Subcutaneous preadipocyte (primary cell): ENCODE data around the gene ACAA1. TPM values are rescaled to one million over a fixed set of nuclear protein-coding genes. Genes with fewer than 3 reads are reported as not detected.

Source experiments
- small RNA-seq: library from RNA; depleted of rRNA; stranded (forward); fragments of <200 nt; gene quantifications from one replicate; pipeline ENCODE3, GENCODE V24; 2012
- total RNA-seq: library from RNA; depleted of rRNA; stranded (reverse); fragments of >200 nt; gene quantifications from 2 replicates; pipeline ENCODE4 v1.2.3, GENCODE V29; 2012

ACAA1 gene
- 13.7 and 15.8 TPM in 2 replicates for total RNA-seq

DNA sequence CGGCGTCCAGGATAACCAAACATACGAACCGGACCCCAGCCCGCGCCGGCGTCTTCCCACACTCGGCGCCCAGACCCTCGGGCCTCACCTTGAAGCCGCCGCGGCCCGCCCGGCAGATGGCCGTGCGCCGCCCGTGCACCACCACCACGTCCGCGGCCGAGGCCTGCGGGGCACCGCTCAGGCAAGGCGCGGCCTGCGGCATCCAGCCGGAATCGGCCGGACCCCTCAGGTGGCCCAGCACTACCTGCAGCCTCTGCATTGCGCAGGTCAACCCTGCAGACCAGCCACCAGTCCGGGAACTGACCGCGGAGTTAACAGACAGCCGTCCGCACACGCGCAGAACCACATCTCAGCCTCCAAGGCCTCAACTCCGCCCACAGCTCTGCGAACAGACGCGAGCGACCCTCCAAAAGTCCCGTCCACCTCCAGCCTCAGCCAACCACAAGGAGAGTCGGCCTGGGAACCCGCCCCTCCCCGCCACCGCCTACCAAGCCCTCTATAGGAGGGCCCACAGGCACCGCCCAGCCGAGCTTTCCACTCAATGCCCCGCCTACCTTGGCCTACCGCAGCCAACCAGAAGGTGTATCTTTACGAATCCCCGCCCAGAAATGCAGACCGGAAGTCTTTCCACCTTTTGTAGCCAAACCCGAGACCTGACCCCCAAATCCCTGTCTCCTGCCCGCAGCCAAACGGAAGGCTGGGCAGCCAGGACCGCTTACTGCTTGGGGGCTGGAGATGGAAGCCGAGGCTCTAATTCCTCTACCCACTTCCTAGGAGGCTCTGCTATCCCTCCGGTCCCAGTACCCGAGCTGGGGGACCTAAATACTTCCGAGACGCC, at the start of gene ACAA1:
Gene ACAA1, minus strand, starts transcription at position 351 of the 838 bp plus-strand sequence. Its CDS starts 92 bp downstream, at position 259.

DNA sequence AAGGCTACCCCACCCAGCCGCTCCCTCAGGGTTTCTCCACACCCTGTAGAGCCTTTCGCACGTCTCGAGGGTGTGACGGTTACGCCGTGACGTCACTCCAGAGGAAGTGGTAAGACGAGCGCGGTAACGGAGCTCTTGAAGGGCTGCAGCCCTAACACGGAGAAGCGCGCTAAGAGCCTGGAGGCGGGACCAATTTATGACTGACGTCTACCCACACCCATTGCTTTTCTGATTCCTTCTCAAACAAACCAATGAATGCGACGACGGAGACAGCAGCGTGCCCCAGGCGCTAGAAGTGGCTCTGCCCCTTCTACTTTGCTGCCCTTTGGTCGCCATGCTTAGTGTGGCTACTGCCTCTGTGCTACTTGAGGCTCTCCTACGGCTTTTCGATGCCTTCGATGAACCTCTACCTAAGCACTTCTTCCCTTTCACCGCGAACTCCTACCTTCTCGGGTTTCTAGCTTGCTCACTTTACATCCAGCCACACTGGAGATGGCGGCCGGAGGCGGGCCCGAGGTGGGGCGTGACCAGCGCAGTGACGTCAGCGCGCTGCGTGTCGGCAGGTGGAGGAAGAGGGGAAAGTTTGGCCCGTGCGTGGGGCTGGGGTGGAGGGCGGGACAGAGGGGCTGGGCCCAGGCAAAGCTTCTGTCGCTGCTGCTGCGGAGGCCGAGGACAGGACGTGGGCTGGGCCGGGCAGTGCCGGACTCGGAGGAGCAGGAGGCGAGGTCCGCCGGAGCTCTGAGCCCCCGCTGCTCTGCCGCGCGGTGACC, 28.2 kb upstream of the ACAA1 start, which contains the start of gene OXSR1:
Gene OXSR1, plus strand, starts transcription at position 586 of the 770 bp plus-strand sequence. CDS start 340 bp downstream, outside the sequence.

GRCh38 chr3:38138349-38139190, 1.6 kb upstream of the ACAA1 start, which contains the start of gene MYD88:
MYD88 (plus strand) TSS chr3:38138661; CDS start chr3:38138701, 40 bp downstream.

Small RNAs within 50 kb of the gene (small RNA-seq; reads per million reads assigned to genes)
- gene RF00019 = not detected

Other genes starting within 250 kb of the ACAA1 start
- gene VILL, start 146.3 kb downstream of the ACAA1 start, total RNA-seq = 5.1 and 5.3 TPM in 2 replicates
- 27.2 and 28.3 TPM in 2 replicates for gene PLCD1, start 107.5 kb downstream of the ACAA1 start, total RNA-seq
- under 0.01 TPM in 2 replicates for gene DLEC1, start 97.9 kb downstream of the ACAA1 start, total RNA-seq
- gene MYD88, start 1.5 kb upstream of the ACAA1 start, total RNA-seq = 5.7 and 6.6 TPM in 2 replicates
- 30.1 and 52.2 TPM in 2 replicates for gene OXSR1, start 28.4 kb upstream of the ACAA1 start, total RNA-seq
- 0.37 and 1.2 TPM in 2 replicates for gene SLC22A13, start 128.7 kb upstream of the ACAA1 start, total RNA-seq
- 0.20 and 1.5 TPM in 2 replicates for gene SLC22A14, start 145.2 kb upstream of the ACAA1 start, total RNA-seq
- gene XYLB, start 209.7 kb upstream of the ACAA1 start, total RNA-seq = 7.7 and 13.9 TPM in 2 replicates